Upper lobe of left lung (tissue), 6 donors: ENCODE results near the gene SNX13. TPM values are rescaled to one million over a fixed set of nuclear protein-coding genes. Genes with fewer than 3 reads are reported as not detected.
A peak's percentile ranks its signal among the peaks of the same experiment; 100 is the strongest.

Source experiments
- ATAC-seq, 2 donors: fragments of 200-7000 bp; cut with Tn5 transposase; one replicate each; pipeline ENCODE4 v1.9.1; 2022; ENCODE audit warnings: mild to moderate bottlenecking in 2 of 2, moderate library complexity in 2 of 2; ENCODE audit not compliant: low FRiP score in 2 of 2
- DNase-seq, 2 donors: peaks; one replicate each; pipeline ENCODE4 v3.0.0-alpha.2; 2019 to 2020
- H3K27ac ChIP-seq, 4 donors: fragments of 200-600 bp; sonication (generic); one replicate each; pipeline ENCODE4 v1.5.1; 2016 to 2019
- H3K27me3 ChIP-seq, 4 donors: fragments of 200-600 bp; sonication (generic); one replicate each; pipeline ENCODE4 v1.5.1; 2017 to 2019
- H3K36me3 ChIP-seq, 4 donors: fragments of 200-600 bp; sonication (generic); one replicate each; pipeline ENCODE4 v1.5.1; 2016 to 2019
- H3K4me1 ChIP-seq, 4 donors: fragments of 200-600 bp; sonication (generic); one replicate each; pipeline ENCODE4 v1.5.1; 2018 to 2019
- H3K4me3 ChIP-seq, 4 donors: fragments of 200-600 bp; sonication (generic); one replicate each; pipeline ENCODE4 v1.5.1; 2017 to 2019; ENCODE audit warnings: mild to moderate bottlenecking in 2 of 4, moderate library complexity in 1 of 4
- H3K9me3 ChIP-seq, 4 donors: fragments of 200-600 bp; sonication (generic); one replicate each; pipeline ENCODE4 v1.5.1; 2018 to 2019
- CTCF ChIP-seq, 6 experiments: fragments of 450-650 bp in 4 of 6; fragments of 200-600 bp in 2 of 6; sonication (generic) in 2 of 6; IDR thresholded peaks; one replicate each; pipeline ENCODE4 v1.5.1; 2016 to 2019; ENCODE audit warnings: antibody characterized with exemption in 6 of 6
- EP300 ChIP-seq, 4 donors: sonication (generic); formaldehyde crosslinking; IDR thresholded peaks; one replicate each; pipeline ENCODE4 v1.5.1; 2017; ENCODE audit warnings: antibody characterized with exemption in 4 of 4, control low read depth in 2 of 4
- POLR2A ChIP-seq, 4 donors: fragments of 450-650 bp; IDR thresholded peaks; one replicate each; pipeline ENCODE4 v1.5.1; 2016 to 2017; ENCODE audit warnings: antibody characterized with exemption in 4 of 4, mild to moderate bottlenecking in 2 of 4
- POLR2AphosphoS5 ChIP-seq, 2 donors: sonication (generic); formaldehyde crosslinking; IDR thresholded peaks; one replicate each; pipeline ENCODE4 v1.5.1; 2017; ENCODE audit warnings: antibody characterized with exemption in 2 of 2
- WGBS, 2 donors: methylation state at CpG; one replicate each; pipeline ENCODE4 v1.1.5; 2017 to 2018; 5-methylcytosine and 5-hydroxymethylcytosine counted together
- total RNA-seq, 6 donors: library from RNA; depleted of rRNA in 4 of 6; stranded (reverse); fragments of >200 nt in 4 of 6; gene quantifications; one replicate each; pipeline versions ENCODE4 v1.1.0 to v1.2.1, GENCODE V29; 2016 to 2021
- donor health status: DM: no; HTN: no; CAD: no; lungs with moderate emphysema.
- donor health status: DM: no; HTN: yes; CAD: no; lungs with severe emphysema.

SNX13 gene
- total RNA-seq, 6 donors from 2014 or later: 17.1 to 195 (median 53.3) TPM

GRCh38 chr7:17770710-17771375 lies 169.5 kb downstream of the SNX13 start:
- TF ChIP-seq EP300 (IDR thresholded peaks at IDR 0.05) (no peak), POLR2A (IDR thresholded peaks at IDR 0.05) (no peak), POLR2AphosphoS5 (IDR thresholded peaks at IDR 0.05) (no peak), CTCF (IDR thresholded peaks at IDR 0.05) (no peak)
- ATAC-seq: peak in 1 of 2 donors; percentile 82
- 59 to 72% methylated on average over 4 of the region's 4 CpGs for WGBS, 2 donors

DNA sequence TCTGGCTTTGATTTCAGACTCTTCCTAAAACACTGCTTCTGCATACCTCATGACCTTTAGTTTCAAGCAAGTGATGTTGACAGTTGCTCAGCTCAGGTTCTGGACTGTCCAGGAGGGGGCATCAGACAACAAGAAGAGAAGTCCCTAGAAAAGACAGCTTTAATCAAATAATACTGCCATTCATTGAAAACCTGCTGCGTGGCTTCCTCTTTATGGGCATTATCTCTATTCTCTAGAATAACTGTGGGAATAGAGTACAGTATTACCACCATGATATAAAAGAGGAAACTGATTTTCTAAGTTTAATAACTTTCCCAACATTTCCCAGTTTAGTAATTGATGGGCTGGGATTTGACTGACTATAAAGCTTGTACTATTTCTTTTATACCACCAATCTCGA lies 170.4 kb downstream of the SNX13 start:
- Histone ChIP-seq H3K27me3 (no peaks in the 10 kb centered on the region), H3K36me3 (no peaks in the 10 kb centered on the region), H3K4me1 (peaks cover 0 to 7% (median 0%) of the 10 kb centered on the region in 4 donors), H3K4me3 (no peak overlapping the region), H3K27ac (no peak overlapping the region), H3K9me3 (no peaks in the 10 kb centered on the region)
- 36 to 37% methylated on average over 2 of the region's 2 CpGs for WGBS, 2 donors
- TF ChIP-seq POLR2A (IDR thresholded peaks at IDR 0.05): no peak
- TF ChIP-seq CTCF (IDR thresholded peaks at IDR 0.05): peak; percentile 12 to 63 (median 52)
- DNase-seq (peak in 1 of 2 donors; percentile 53), ATAC-seq (peak; percentile 77 to 82)

More at GRCh38 chr7:17770710-17771375, 169.5 kb downstream of the SNX13 start:
- Histone ChIP-seq H3K27me3 (no peaks in the 10 kb centered on the region), H3K4me3 (no peak overlapping the region), H3K36me3 (no peaks in the 10 kb centered on the region), H3K9me3 (no peaks in the 10 kb centered on the region), H3K4me1 (peaks cover 0 to 7% (median 0%) of the 10 kb centered on the region in 4 donors), H3K27ac (no peak overlapping the region)
- no peak for DNase-seq

GRCh38 chr7:17758008-17758407 lies 182.3 kb downstream of the SNX13 start:
- H3K27me3 ChIP-seq: no peaks in the 10 kb centered on the region
- H3K36me3 ChIP-seq: no peaks in the 10 kb centered on the region
- H3K27ac ChIP-seq: no peak overlapping the region
- no peak overlapping the region for H3K4me3 ChIP-seq
- peaks cover 0 to 6% (median 0%) of the 10 kb centered on the region in 4 donors for H3K9me3 ChIP-seq
- TF ChIP-seq POLR2A (IDR thresholded peaks at IDR 0.05) (no peak), CTCF (IDR thresholded peaks at IDR 0.05) (no peak), POLR2AphosphoS5 (IDR thresholded peaks at IDR 0.05) (no peak), EP300 (IDR thresholded peaks at IDR 0.05) (no peak)
- 84 to 90% methylated on average over 3 of the region's 3 CpGs for WGBS, 2 donors
- no peaks in the 10 kb centered on the region for H3K4me1 ChIP-seq
- DNase-seq (no peak), ATAC-seq (no peak)

DNA sequence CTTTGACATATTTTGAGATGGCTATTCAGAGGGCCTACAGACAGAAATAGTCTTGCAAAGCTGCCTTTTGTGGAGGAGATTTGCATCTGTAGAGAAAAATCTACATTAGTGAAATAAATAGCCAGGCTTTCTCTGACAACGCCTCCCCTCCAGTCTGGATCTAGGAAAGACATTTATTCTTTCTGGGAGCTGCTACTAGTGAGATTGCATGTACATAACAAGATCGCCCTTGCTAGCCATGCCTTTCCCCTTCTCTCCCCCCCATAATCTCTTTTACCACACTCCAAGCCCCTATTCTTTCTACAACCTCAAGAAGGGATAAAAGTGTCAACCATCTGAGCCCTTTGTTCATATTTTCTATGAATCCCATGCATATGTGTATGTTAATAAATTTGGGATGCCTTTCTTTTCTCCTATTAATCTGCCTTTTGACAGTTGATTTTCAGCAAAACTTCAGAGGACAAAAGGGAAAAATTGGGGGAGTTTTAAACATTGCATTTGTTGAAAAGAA lies 194.2 kb downstream of the SNX13 start:
- no peak for ATAC-seq
- Histone ChIP-seq H3K36me3 (no peaks in the 10 kb centered on the region), H3K27me3 (no peaks in the 10 kb centered on the region), H3K27ac (no peak overlapping the region), H3K4me1 (no peaks in the 10 kb centered on the region), H3K9me3 (no peaks in the 10 kb centered on the region), H3K4me3 (no peak overlapping the region)
- WGBS, 2 donors: 78 to 80% methylated on average over 2 of the region's 2 CpGs
- DNase-seq: no peak
- no peak for TF ChIP-seq POLR2AphosphoS5 (IDR thresholded peaks at IDR 0.05)
- no peak for TF ChIP-seq POLR2A (IDR thresholded peaks at IDR 0.05)
- TF ChIP-seq EP300 (IDR thresholded peaks at IDR 0.05): no peak
- TF ChIP-seq CTCF (IDR thresholded peaks at IDR 0.05): no peak

DNA sequence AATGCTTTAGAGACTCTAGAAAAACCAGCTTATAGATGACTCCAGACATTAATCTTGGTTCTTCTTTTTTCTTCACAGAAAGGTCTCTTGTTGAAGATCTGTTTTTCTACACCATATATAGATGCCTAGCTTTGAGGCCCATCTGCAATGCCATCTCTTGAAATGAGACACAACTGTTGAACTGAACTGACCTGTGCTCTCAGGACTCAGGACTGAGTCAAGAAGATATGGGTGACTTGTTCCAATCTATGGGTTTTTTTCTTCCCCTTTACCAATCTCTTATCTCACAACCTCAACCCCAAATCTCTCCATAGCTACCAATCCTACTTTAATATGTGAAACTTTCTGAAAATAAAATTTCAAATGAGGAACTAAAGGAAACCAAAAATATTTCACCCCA lies 194.7 kb downstream of the SNX13 start:
- no peak overlapping the region for H3K27ac ChIP-seq
- no peak for TF ChIP-seq EP300 (IDR thresholded peaks at IDR 0.05)
- TF ChIP-seq CTCF (IDR thresholded peaks at IDR 0.05): no peak
- TF ChIP-seq POLR2AphosphoS5 (IDR thresholded peaks at IDR 0.05): no peak
- no peak for TF ChIP-seq POLR2A (IDR thresholded peaks at IDR 0.05)
- ATAC-seq: no peak
- no peaks in the 10 kb centered on the region for H3K4me1 ChIP-seq
- H3K4me3 ChIP-seq: no peak overlapping the region
- DNase-seq: no peak
- H3K9me3 ChIP-seq: no peaks in the 10 kb centered on the region
- H3K36me3 ChIP-seq: no peaks in the 10 kb centered on the region
- no peaks in the 10 kb centered on the region for H3K27me3 ChIP-seq
